K562 (cell line): Measurements from ENCODE around the gene EPSTI1. TPM values are rescaled to one million over a fixed set of nuclear protein-coding genes. Genes with fewer than 3 reads are reported as not detected.

ENCODE experiments used
- ATAC-seq: fragments of 200-7000 bp; cut with Tn5 transposase; 3 replicates; pipeline ENCODE4 v1.9.1; 2020; ENCODE audit warnings: moderate library complexity
- BruUV-seq: library from RNA; stranded (reverse); fragments of 400-500 nt; replicated peaks from 2 replicates; lab custom pipeline; 2021; lab: Mats Ljungman, UMichigan
- CTCF ChIA-PET: fragments of 300-600 bp; formaldehyde crosslinking; extraction: SDS; loops from one replicate; lab custom pipeline; 2021; ENCODE audit warnings: low intra/inter-chr PET ratio; lab: Yijun Ruan, JAX
- POLR2A ChIA-PET: fragments of 300-600, 350-650 bp; sonication (Branson Sonifier 250); formaldehyde crosslinking; extraction: SDS; loops from one replicate; lab custom pipeline; 2021; ENCODE audit warnings: antibody characterized with exemption, inconsistent platforms; lab: Yijun Ruan, JAX
- DNase-seq, 4 experiments: peaks; one replicate each; pipeline versions ENCODE4 v3.0.0 to v3.0.0-alpha.2; 2011 to 2018; ENCODE audit warnings: low spot score in 3 of 4, mixed read lengths in 3 of 4; ENCODE audit errors: extremely low read depth in 1 of 4
- FAIRE-seq: peaks from 2 replicates; lab custom pipeline; 2011; peaks lifted over from hg19 to GRCh38; lab: Jason Lieb, UNC
- H2AFZ ChIP-seq: 2 replicates; pipeline ENCODE4 v1.6.0; 2011; ENCODE audit warnings: low read depth, low read length, control low read depth, inconsistent platforms
- H3K27ac ChIP-seq: fragments of 200-600 bp; 3 replicates; pipeline ENCODE4 v1.8.0; 2011; ENCODE audit warnings: low read depth, mild to moderate bottlenecking, control low read depth, inconsistent platforms, low read length, moderate library complexity, mixed read lengths; ENCODE audit errors: extremely low read depth
- H3K27me3 ChIP-seq, 2 experiments: fragments of 300-600 bp in 1 of 2; 2 replicates in 1 of 2; 3 replicates in 1 of 2; pipeline versions ENCODE4 v1.6.0 to v1.8.0; 2011; ENCODE audit warnings: inconsistent platforms in 2 of 2, low read length in 2 of 2, mild to moderate bottlenecking in 1 of 2, mixed read lengths in 1 of 2, moderate library complexity in 1 of 2; ENCODE audit not compliant: control insufficient read depth in 2 of 2, insufficient read depth in 2 of 2
- H3K36me3 ChIP-seq: fragments of 300-600 bp; 3 replicates; pipeline ENCODE4 v1.8.0; 2011; ENCODE audit warnings: mild to moderate bottlenecking, low read length, inconsistent platforms; ENCODE audit not compliant: control insufficient read depth, insufficient read depth
- H3K4me1 ChIP-seq, 2 experiments: fragments of 200-600 bp in 1 of 2; replicated peaks in 1 of 2; 2 replicates in 1 of 2; 3 replicates in 1 of 2; pipeline versions ENCODE4 v1.5.1 to v1.8.0; 2011; ENCODE audit warnings: inconsistent platforms in 2 of 2, low read length in 2 of 2, mild to moderate bottlenecking in 1 of 2, mixed read lengths in 1 of 2, moderate library complexity in 1 of 2; ENCODE audit not compliant: control insufficient read depth in 2 of 2, insufficient read depth in 2 of 2
- H3K4me2 ChIP-seq: 2 replicates; pipeline ENCODE4 v1.6.1; 2011; ENCODE audit warnings: low read length, control low read depth, inconsistent platforms, mixed read lengths; ENCODE audit not compliant: insufficient read depth
- H3K4me3 ChIP-seq: fragments of 200-600 bp; sonication (generic), shearing (Covaris generic); 2 replicates; pipeline ENCODE4 v1.5.1; 2016; ENCODE audit warnings: control low read depth, inconsistent platforms
- H3K79me2 ChIP-seq: fragments of 200-600 bp; 3 replicates; pipeline ENCODE4 v1.8.0; 2011; ENCODE audit warnings: low read length, inconsistent platforms; ENCODE audit not compliant: control insufficient read depth, insufficient read depth
- H3K9ac ChIP-seq, 2 experiments: 2 replicates each; pipeline versions ENCODE4 v1.6.0 to v1.6.1; 2011; ENCODE audit warnings: low read depth in 2 of 2, low read length in 2 of 2, control low read depth in 1 of 2, inconsistent platforms in 1 of 2, mild to moderate bottlenecking in 1 of 2, mixed read lengths in 1 of 2; ENCODE audit not compliant: insufficient read depth in 1 of 2
- H3K9me1 ChIP-seq: one replicate; pipeline ENCODE4 v1.6.0; 2011; ENCODE audit warnings: inconsistent platforms, mild to moderate bottlenecking, low read length, moderate library complexity; ENCODE audit not compliant: control insufficient read depth, insufficient read depth
- H3K9me3 ChIP-seq: replicated peaks from 2 replicates; pipeline ENCODE4 v1.5.1; 2011; ENCODE audit warnings: low read depth, low read length, inconsistent platforms; ENCODE audit not compliant: control insufficient read depth, insufficient read depth
- H4K20me1 ChIP-seq: replicated peaks from 2 replicates; pipeline ENCODE4 v1.6.1; 2011; ENCODE audit warnings: low read length, inconsistent platforms, mixed read lengths; ENCODE audit not compliant: control insufficient read depth, insufficient read depth
- ATF1 ChIP-seq, 2 experiments: fragments of 450-650 bp in 1 of 2; IDR thresholded peaks; 2 replicates each; pipeline ENCODE4 v1.6.1; 2016; ENCODE audit warnings: missing compliant biosample characterization in 1 of 2, missing genetic modification characterization in 1 of 2
- BCOR ChIP-seq: fragments of 450-650 bp; IDR thresholded peaks from 2 replicates; pipeline ENCODE4 v1.6.1; 2016
- E2F8 ChIP-seq: fragments of 450-650 bp; IDR thresholded peaks from 2 replicates; pipeline ENCODE4 v1.7.1; 2018; ENCODE audit warnings: mild to moderate bottlenecking, low read depth; ENCODE audit not compliant: partially characterized antibody
- JUN ChIP-seq, 2 experiments: sonication (generic) in 1 of 2; formaldehyde crosslinking in 1 of 2; IDR thresholded peaks; 2 replicates each; pipeline versions ENCODE4 v1.6.1 to v1.8.0; 2012 to 2022; ENCODE audit warnings: borderline replicate concordance in 2 of 2, mild to moderate bottlenecking in 2 of 2, improper control_type of control experiment in 1 of 2, low read depth in 1 of 2, low read length in 1 of 2, missing genetic modification reagents in 1 of 2
- KAT7 ChIP-seq: sonication (generic); formaldehyde crosslinking; IDR thresholded peaks from 2 replicates; pipeline ENCODE4 v1.8.0; 2022; ENCODE audit warnings: missing genetic modification reagents, mild to moderate bottlenecking, borderline replicate concordance
- POLR2H ChIP-seq: IDR thresholded peaks from 2 replicates; pipeline ENCODE4 v1.6.1; 2016; ENCODE audit warnings: missing genetic modification characterization, low read depth, mild to moderate bottlenecking, control low read depth, missing compliant biosample characterization, moderate library complexity
- TCF3 ChIP-seq: sonication (generic); formaldehyde crosslinking; IDR thresholded peaks from 2 replicates; pipeline ENCODE4 v1.4.0; 2020; ENCODE audit warnings: mild to moderate bottlenecking, missing genetic modification reagents
- ZBTB43 ChIP-seq: sonication (generic); formaldehyde crosslinking; IDR thresholded peaks from 2 replicates; pipeline ENCODE4 v1.8.0; 2023; ENCODE audit warnings: mild to moderate bottlenecking, missing genetic modification reagents
- ZNF280A ChIP-seq: fragments of 450-650 bp; IDR thresholded peaks from 2 replicates; pipeline ENCODE4 v1.6.1; 2018; ENCODE audit warnings: mild to moderate bottlenecking, low read depth; ENCODE audit not compliant: partially characterized antibody
- ZNF766 ChIP-seq: fragments of 200-800 bp; sonication (Bioruptor generic); conservative IDR thresholded peaks from 2 replicates; pipeline ENCODE4 v1.6.1; 2016; ENCODE audit warnings: missing genetic modification characterization, missing compliant biosample characterization
- WGBS: fragments of 100-300 bp; shearing (Covaris generic); methylation state at CpG from one replicate; pipeline ENCODE4 v1.1.6; 2016; ENCODE audit warnings: low coverage, mixed read lengths; ENCODE audit not compliant: insufficient coverage; ENCODE audit errors: missing lambda C conversion rate; 5-methylcytosine and 5-hydroxymethylcytosine counted together
- in situ Hi-C: fragments of 300-500 bp; cut with MboI; formaldehyde crosslinking; loops from 4 replicates; pipeline ENCODE4 v1.15.0; 2018; ENCODE audit warnings: inconsistent platforms, mixed read lengths
- intact Hi-C: fragments of 100-400 bp; cut with micrococcal nuclease; formaldehyde crosslinking; loops from 2 replicates; pipeline ENCODE4 v1.14.2; 2022
- polyA plus RNA-seq, 8 experiments: library from polyadenylated mRNA; depleted of rRNA in 4 of 8; stranded (reverse) in 5 of 8; unstranded in 3 of 8; fragments of >200 nt; fragmentation: Nextera tagmentation in 2 of 8; fragmentation: Illumina TruSeq in 1 of 8; extraction: Ambion mirVana in 2 of 8; extraction: Trizol in 1 of 8; gene quantifications; 2 replicates each; pipeline versions ENCODE4 v1.2.1 to v1.2.3, GENCODE V29; 2011 to 2014; ENCODE audit warnings: inconsistent platforms in 1 of 8, missing spikeins in 1 of 8
- total RNA-seq, 7 experiments: library from RNA; depleted of rRNA in 6 of 7; stranded (reverse); fragments of >200 nt in 6 of 7; fragmentation: Illumina TruSeq in 2 of 7; extraction: Trizol in 2 of 7; gene quantifications; 2 replicates each; pipeline versions ENCODE4 v1.2.1 to v1.2.3, GENCODE V29; 2011 to 2021; ENCODE audit warnings: low replicate concordance in 1 of 7

Gene EPSTI1
- total and polyA plus RNA-seq, 9 of the 15 experiments (the other 6 are each of a cell fraction or from before 2014, with no cell fraction given): 0.18 to 1.0 TPM; not detected in 7

- no peaks in the 10 kb centered on the region for H3K9me3 ChIP-seq
- no peaks in the 10 kb centered on the region for H3K4me1 ChIP-seq
- ATAC-seq: no peak
- H3K27me3 ChIP-seq: no peaks in the 10 kb centered on the region; a peak in 1 of 5 replicates
- CTCF ChIA-PET: no interaction called here
- BruUV-seq: no TSS peak
- in situ Hi-C loops: no loop called here
- no peak overlapping the region for H2AFZ ChIP-seq
- H3K4me2 ChIP-seq: no peak overlapping the region
- no peaks in the 10 kb centered on the region for H4K20me1 ChIP-seq
- intact Hi-C loops: no loop called here
- no peak overlapping the region for H3K9ac ChIP-seq
- H3K27ac ChIP-seq: no peak overlapping the region
- WGBS: 9% methylated on average over 4 of the region's 7 CpGs
- H3K79me2 ChIP-seq: no peaks in the 10 kb centered on the region
- POLR2A ChIA-PET: no interaction called here
- no peak for FAIRE-seq
- H3K4me3 ChIP-seq: no peak overlapping the region
- TF ChIP-seq TCF3 (CRISPR knock-in tag) (no peak), KAT7 (CRISPR knock-in tag) (no peak), ZNF766 (CRISPR knock-in tag) (no peak), JUN (IDR thresholded peaks at IDR 0.05; ENCODE audit: borderline replicate concordance, low read depth, low read length) (no peak), JUN (CRISPR knock-in tag; IDR thresholded peaks at IDR 0.05; ENCODE audit: borderline replicate concordance) (no peak), ZBTB43 (CRISPR knock-in tag) (no peak), BCOR (no peak), ZNF280A (no peak), ATF1 (CRISPR knock-in tag; IDR thresholded peaks at IDR 0.05) (no peak), ATF1 (tag; IDR thresholded peaks at IDR 0.05) (no peak), POLR2H (tag) (no peak), E2F8 (no peak)
- H3K9me1 ChIP-seq: no peaks in the 10 kb centered on the region
- no peak for DNase-seq
- no peaks in the 10 kb centered on the region for H3K36me3 ChIP-seq
Observed at GRCh38 chr13:42986176-42986574, 5.9 kb downstream of the EPSTI1 start.
